Measurements from ENCODE around the gene MASP2. TPM values are rescaled to one million over a fixed set of nuclear protein-coding genes. Genes with fewer than 3 reads are reported as not detected.
"Not testable (repeated sequence)": the region's sequence is repeated elsewhere in the genome, so short reads cannot be mapped to it uniquely, and the experiment has no call there.

The MASP2 gene
- total RNA-seq, 2 experiments from 2014 or later = 0.38 TPM; not detected in 1

DNA sequence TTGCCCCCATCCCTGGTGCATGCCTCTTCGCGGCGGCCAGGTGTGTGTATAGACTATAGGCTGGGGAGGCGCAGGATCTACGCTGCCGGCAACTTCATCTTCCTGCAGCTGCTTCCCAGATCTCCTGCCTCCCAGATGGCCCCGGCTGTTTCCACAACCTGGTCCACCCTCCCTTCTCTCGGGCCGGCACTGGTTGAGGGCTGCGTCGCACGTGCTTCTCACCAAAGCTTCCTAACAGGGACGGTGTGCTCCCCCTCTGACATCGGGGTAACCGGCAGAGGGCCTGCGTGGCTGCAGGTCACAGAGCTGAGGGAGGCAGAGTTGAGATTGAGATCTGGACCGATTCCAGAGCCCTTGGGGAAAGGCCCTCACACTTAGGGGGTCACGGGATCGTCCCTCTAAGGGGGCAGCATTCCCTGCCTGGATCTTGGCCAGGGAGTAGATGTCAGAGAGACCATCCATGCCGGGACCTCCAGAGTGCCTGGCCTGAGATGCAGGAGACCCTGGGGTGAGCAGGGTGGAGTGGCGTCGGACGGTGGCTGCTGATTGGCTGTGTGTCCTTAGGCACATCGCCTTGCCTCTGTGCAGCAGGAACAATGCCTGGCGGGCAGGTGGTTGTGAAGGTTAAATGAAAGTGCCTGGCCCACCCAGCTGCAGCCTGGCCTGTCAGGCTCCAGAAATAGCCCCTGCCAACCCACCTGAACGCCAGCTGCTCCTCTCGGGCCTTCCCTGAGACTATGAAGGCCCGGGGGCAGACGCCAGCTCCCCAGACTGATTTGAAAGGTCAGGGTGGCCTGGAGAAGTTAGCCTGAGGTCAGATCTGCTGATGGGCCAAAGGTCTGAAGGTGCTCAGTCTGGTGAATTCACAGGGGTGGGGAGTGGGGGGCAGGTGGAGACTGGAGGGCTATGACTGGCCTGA is 6.1 kb upstream of the MASP2 start:
- peaks cover 17% of the 10 kb centered on the region; the same call in 1 of the 2 replicates for H3K79me2 ChIP-seq (ENCODE audit: insufficient read depth, low read depth, low read length)
- H4K20me1 ChIP-seq (ENCODE audit: insufficient read depth, low read length) = 0 out of 2 replicates have a peak, but pooled peaks cover 3% of the 10 kb centered on the region
- no peak overlapping the region for H3K4me3 ChIP-seq (ENCODE audit: low read depth, low read length, poor library complexity, severe bottlenecking)
- peak overlapping the region; percentile 52 for H3K4me2 ChIP-seq (ENCODE audit: low read length)
- no peaks in the 10 kb centered on the region for H3K9me2 ChIP-seq (ENCODE audit: insufficient read depth, low read length)
- no peak overlapping the region for H2AFZ ChIP-seq (ENCODE audit: low read length)
- no peaks in the 10 kb centered on the region for H3K9me3 ChIP-seq (ENCODE audit: low read length)
- intact Hi-C loops (cut with micrococcal nuclease; ENCODE audit: unreplicated experiment) = no loop called here
- ChIA-PET CTCF (ENCODE audit: unreplicated experiment) (no interaction called here), POLR2A (interaction anchor here (0.6 to 0.7 kb wide), 2 partner anchors 18 to 596 kb away, joined by 3 read pairs; no protein-coding TSS in a partner anchor)
- TF ChIP-seq EZH2phosphoT487 (IDR thresholded peaks at IDR 0.05; ENCODE audit: borderline replicate concordance, low read depth, low read length) = no peak
- TF ChIP-seq, protein P1, sequence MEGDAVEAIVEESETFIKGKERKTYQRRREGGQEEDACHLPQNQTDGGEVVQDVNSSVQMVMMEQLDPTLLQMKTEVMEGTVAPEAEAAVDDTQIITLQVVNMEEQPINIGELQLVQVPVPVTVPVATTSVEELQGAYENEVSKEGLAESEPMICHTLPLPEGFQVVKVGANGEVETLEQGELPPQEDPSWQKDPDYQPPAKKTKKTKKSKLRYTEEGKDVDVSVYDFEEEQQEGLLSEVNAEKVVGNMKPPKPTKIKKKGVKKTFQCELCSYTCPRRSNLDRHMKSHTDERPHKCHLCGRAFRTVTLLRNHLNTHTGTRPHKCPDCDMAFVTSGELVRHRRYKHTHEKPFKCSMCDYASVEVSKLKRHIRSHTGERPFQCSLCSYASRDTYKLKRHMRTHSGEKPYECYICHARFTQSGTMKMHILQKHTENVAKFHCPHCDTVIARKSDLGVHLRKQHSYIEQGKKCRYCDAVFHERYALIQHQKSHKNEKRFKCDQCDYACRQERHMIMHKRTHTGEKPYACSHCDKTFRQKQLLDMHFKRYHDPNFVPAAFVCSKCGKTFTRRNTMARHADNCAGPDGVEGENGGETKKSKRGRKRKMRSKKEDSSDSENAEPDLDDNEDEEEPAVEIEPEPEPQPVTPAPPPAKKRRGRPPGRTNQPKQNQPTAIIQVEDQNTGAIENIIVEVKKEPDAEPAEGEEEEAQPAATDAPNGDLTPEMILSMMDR (conservative IDR thresholded peaks at IDR 0.05; ENCODE audit: low read length) = peak; percentile 31; the same call in 1 of the 2 replicates
- peaks cover 43% of the 10 kb centered on the region for H3K36me3 ChIP-seq (ENCODE audit: insufficient read depth, low read length)
- peak overlapping the region; percentile 76 for H3K27ac ChIP-seq (ENCODE audit: low read depth, low read length, poor library complexity, severe bottlenecking)
- H3K4me1 ChIP-seq (ENCODE audit: insufficient read depth, low read length, poor library complexity, severe bottlenecking) = peaks cover 43% of the 10 kb centered on the region
- no TSS peak for BruUV-seq (replicated peaks)
- DNase-seq (ENCODE audit: low spot score) = peak; percentile 80

- no peak for TF ChIP-seq EZH2phosphoT487 (IDR thresholded peaks at IDR 0.05; ENCODE audit: borderline replicate concordance, low read depth, low read length)
- TF ChIP-seq, protein P1 (conservative IDR thresholded peaks at IDR 0.05; ENCODE audit: low read length) = no peak
- POLR2A ChIA-PET = no interaction called here
- Histone ChIP-seq H3K4me3 (ENCODE audit: low read depth, low read length, poor library complexity, severe bottlenecking) (no peak overlapping the region), H3K4me1 (ENCODE audit: insufficient read depth, low read length, poor library complexity, severe bottlenecking) (peaks cover 37% of the 10 kb centered on the region), H3K4me2 (ENCODE audit: low read length) (peak overlapping the region; percentile 52), H2AFZ (ENCODE audit: low read length) (peak overlapping the region; percentile 64; the same call in 1 of the 2 replicates), H3K79me2 (ENCODE audit: insufficient read depth, low read depth, low read length) (peaks cover 6% of the 10 kb centered on the region; the same call in 1 of the 2 replicates), H3K36me3 (ENCODE audit: insufficient read depth, low read length) (peaks cover 31% of the 10 kb centered on the region), H3K27ac (ENCODE audit: low read depth, low read length, poor library complexity, severe bottlenecking) (peak overlapping the region; percentile 76), H3K9me3 (ENCODE audit: low read length) (no peaks in the 10 kb centered on the region), H4K20me1 (ENCODE audit: insufficient read depth, low read length) (0 out of 2 replicates have a peak, but pooled peaks cover 3% of the 10 kb centered on the region), H3K9me2 (ENCODE audit: insufficient read depth, low read length) (no peaks in the 10 kb centered on the region)
- peak; percentile 58 for DNase-seq (ENCODE audit: low spot score)
- CTCF ChIA-PET (ENCODE audit: unreplicated experiment) = interaction anchor here (0.5 to 0.6 kb wide), 2 partner anchors 28 to 80 kb away, joined by 3 to 4 read pairs; no protein-coding TSS in a partner anchor
- BruUV-seq (replicated peaks) = TSS peak; percentile 34
- intact Hi-C loops (cut with micrococcal nuclease; ENCODE audit: unreplicated experiment) = no loop called here
Measured at GRCh38 chr1:11051781-11052511, 4.9 kb upstream of the MASP2 start.

GRCh38 chr1:11051121-11051520 is 4.1 kb upstream of the MASP2 start:
- Histone ChIP-seq H2AFZ (ENCODE audit: low read length) (peak overlapping the region; percentile 64; the same call in 1 of the 2 replicates), H3K4me1 (ENCODE audit: insufficient read depth, low read length, poor library complexity, severe bottlenecking) (peaks cover 37% of the 10 kb centered on the region)
- POLR2A ChIA-PET = not testable (repeated sequence)

More at GRCh38 chr1:11051121-11051520, 4.1 kb upstream of the MASP2 start:
- Histone ChIP-seq H3K27ac (ENCODE audit: low read depth, low read length, poor library complexity, severe bottlenecking) (peak overlapping the region; percentile 76), H3K36me3 (ENCODE audit: insufficient read depth, low read length) (peaks cover 23% of the 10 kb centered on the region)
- intact Hi-C loops (cut with micrococcal nuclease; ENCODE audit: unreplicated experiment); DNase-seq (ENCODE audit: low spot score); H3K9me3 ChIP-seq (ENCODE audit: low read length); CTCF ChIA-PET (ENCODE audit: unreplicated experiment); H4K20me1 ChIP-seq (ENCODE audit: insufficient read depth, low read length); H3K4me3 ChIP-seq (ENCODE audit: low read depth, low read length, poor library complexity, severe bottlenecking); H3K9me2 ChIP-seq (ENCODE audit: insufficient read depth, low read length); H3K79me2 ChIP-seq (ENCODE audit: insufficient read depth, low read depth, low read length); BruUV-seq (replicated peaks); H3K4me2 ChIP-seq (ENCODE audit: low read length): not testable (repeated sequence)
